Stimulated activated memory B cell treated with anti-CD40 and anti-IgM and Interleukin-4, amounts not matched to agents 10 μg/mL and 1 μg/mL and 100 μg/mL, for 72 hours (primary cell): ENCODE measurements around the gene SETD7.
"Not testable (repeated sequence)": the region's sequence is repeated elsewhere in the genome, so short reads cannot be mapped to it uniquely, and the experiment has no call there.

Experiments used
- ATAC-seq: fragments of 150-1000 bp; cut with Tn5 transposase; 2 replicates; pipeline ENCODE4 v1.10.0; 2021
- H3K27ac Mint-ChIP-seq: one replicate; pipeline ENCODE4 v1.8.0; 2022; ENCODE audit warnings: mild to moderate bottlenecking, mixed read lengths
- H3K27me3 Mint-ChIP-seq: one replicate; pipeline ENCODE4 v1.8.0; 2022; ENCODE audit warnings: mixed read lengths
- H3K36me3 Mint-ChIP-seq: one replicate; pipeline ENCODE4 v1.8.0; 2022; ENCODE audit warnings: mixed read lengths
- H3K4me1 Mint-ChIP-seq: one replicate; pipeline ENCODE4 v1.8.0; 2022; ENCODE audit warnings: mixed read lengths
- H3K4me3 Mint-ChIP-seq: one replicate; pipeline ENCODE4 v1.8.0; 2022; ENCODE audit warnings: mild to moderate bottlenecking, moderate library complexity, mixed read lengths
- H3K9me3 Mint-ChIP-seq: one replicate; pipeline ENCODE4 v1.8.0; 2022; ENCODE audit warnings: mixed read lengths

The SETD7 gene

DNA sequence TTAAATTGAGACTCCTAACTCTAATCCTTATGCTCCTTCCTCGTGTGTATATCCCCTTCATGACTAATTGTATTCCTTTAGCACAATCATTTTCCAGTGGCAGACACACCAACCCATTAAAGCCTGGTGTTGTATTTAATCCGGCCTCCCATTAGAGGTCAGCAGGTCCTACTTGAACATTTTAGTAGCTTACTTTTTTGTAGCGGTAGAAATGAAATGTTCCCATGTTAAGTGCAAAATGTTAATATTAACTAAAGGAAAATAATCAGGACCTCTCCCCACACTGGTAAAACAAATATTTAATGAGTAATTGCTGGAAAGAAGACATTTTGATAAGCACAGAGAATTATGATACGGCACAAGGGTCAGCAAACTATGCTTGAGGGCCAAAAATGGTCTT, 98.7 kb downstream of the SETD7 start:
- no peaks in the 10 kb centered on the region for H3K27me3 Mint-ChIP-seq
- no peak overlapping the region for H3K4me3 Mint-ChIP-seq
- H3K27ac Mint-ChIP-seq: no peak overlapping the region
- no peak for ATAC-seq
- H3K9me3 Mint-ChIP-seq: no peaks in the 10 kb centered on the region
- H3K36me3 Mint-ChIP-seq: peaks cover 25% of the 10 kb centered on the region
- peaks cover 75% of the 10 kb centered on the region for H3K4me1 Mint-ChIP-seq

DNA sequence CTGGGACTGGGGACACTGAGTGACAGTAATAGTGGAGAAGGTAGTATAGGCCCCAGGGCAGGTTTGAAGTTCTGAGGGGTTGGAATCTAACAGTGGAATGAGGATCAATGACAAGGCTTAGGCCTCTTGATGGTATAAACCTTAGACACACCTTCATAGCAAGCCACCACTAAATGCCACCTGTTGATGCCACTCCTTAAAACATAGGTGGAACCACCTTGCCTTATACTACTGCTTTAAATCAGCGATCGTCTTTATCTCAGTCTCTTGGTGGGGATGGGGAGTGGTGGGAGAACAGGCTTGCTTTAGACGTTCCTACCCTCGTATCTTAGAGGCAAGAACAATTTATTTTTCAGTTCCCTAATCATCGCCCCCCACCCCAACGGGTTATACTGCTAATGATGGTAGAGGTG, 100.9 kb downstream of the SETD7 start:
- ATAC-seq: no peak
- no peaks in the 10 kb centered on the region for H3K27me3 Mint-ChIP-seq
- H3K36me3 Mint-ChIP-seq: peaks cover 13% of the 10 kb centered on the region
- H3K9me3 Mint-ChIP-seq: no peaks in the 10 kb centered on the region
- peak overlapping the region; percentile 97 for H3K27ac Mint-ChIP-seq
- peaks cover 65% of the 10 kb centered on the region for H3K4me1 Mint-ChIP-seq
- peak overlapping the region; percentile 97 for H3K4me3 Mint-ChIP-seq

DNA sequence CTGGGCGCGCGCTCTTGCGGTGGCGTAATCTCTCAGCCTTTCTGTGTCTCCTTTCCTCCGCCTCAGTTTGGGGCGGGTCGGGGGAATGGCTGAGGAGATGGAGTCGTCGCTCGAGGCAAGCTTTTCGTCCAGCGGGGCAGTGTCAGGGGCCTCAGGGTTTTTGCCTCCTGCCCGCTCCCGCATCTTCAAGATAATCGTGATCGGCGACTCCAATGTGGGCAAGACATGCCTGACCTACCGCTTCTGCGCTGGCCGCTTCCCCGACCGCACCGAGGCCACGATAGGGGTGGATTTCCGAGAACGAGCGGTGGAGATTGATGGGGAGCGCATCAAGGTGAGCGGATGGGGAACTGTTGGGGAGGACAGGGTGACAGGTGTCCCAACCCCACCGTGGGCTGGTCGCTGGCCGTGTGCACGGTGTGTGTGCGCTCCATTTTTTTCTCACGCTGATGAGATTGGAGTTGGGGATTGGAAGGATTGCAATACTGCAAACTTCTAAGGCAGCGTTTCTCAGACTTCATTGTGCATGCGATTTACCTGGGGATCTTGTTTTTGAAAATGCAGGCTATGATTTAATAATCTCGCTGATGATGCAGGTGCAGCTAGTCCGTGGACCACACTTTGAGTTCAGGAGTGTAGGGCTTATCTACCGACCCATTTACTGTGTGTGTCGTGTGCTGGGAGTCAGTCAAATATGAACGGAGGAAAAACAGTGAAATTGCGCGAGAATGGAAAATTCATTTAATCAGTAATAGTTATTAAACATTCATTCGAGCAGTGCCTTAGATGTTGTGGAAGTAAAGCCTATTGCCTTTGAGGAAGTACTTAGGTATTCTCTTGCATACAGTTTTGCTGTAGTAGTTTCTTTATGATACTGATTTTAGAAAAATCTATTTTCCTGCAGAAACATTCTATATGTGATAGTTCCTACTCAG, 101.6 kb downstream of the SETD7 start, which contains the start of gene RAB33B:
RAB33B (plus strand) TSS at position 11 of the 935 bp plus-strand sequence; CDS start at position 86, 75 bp downstream.
- no peaks in the 10 kb centered on the region for H3K27me3 Mint-ChIP-seq
- ATAC-seq: peak; percentile 17
- peak within 1 kb of the TSS; percentile 97 for H3K4me3 Mint-ChIP-seq
- peak within 1 kb of the TSS; percentile 97 for H3K27ac Mint-ChIP-seq
- no peaks in the 10 kb centered on the region for H3K9me3 Mint-ChIP-seq
- peaks cover 59% of the 10 kb centered on the region for H3K4me1 Mint-ChIP-seq
- H3K36me3 Mint-ChIP-seq: peaks cover 7% of the 10 kb centered on the region

DNA sequence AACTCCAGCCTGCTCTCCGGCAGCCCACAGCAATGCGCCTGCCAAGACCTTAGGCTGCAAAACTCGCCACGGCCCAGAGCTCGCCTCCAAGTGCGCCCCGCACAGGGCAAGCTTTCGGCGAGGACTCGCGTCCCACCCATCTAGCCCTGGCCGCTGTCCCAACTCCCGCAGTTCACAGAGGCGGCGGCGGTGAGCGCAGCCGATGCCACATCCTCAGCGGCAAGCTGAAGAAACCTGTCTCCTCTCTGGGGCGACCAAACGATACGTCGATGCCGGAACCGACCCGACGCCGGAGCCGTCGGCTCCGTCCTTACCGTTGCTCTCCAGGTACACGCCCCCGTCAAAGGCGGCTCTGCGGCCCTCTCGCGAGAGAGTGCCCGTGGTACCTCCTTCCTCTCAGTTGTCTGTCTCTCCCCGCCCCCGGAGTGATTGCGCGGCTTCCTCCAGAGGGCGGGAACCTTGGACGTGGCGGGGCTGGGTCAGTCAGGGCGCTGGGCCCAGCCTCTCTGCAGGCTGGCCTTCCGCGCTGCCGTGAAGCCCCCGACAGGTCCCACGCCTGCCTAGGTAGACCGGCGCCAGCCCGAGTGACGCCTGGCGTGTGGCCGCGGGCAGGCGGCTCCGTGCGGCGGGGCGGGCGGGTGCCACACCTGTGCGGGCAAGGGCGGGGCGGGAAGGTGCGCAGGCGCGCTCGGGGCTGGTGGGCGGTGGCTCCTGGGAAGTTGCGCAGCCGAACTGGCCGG, 102.5 kb downstream of the SETD7 start:
- Mint-ChIP-seq H3K4me1 (peaks cover 55% of the 10 kb centered on the region), H3K9me3 (no peaks in the 10 kb centered on the region), H3K27ac (peak overlapping the region; percentile 97), H3K36me3 (peaks cover 12% of the 10 kb centered on the region), H3K27me3 (no peaks in the 10 kb centered on the region), H3K4me3 (peak overlapping the region; percentile 97)
- peak; percentile 96 for ATAC-seq

DNA sequence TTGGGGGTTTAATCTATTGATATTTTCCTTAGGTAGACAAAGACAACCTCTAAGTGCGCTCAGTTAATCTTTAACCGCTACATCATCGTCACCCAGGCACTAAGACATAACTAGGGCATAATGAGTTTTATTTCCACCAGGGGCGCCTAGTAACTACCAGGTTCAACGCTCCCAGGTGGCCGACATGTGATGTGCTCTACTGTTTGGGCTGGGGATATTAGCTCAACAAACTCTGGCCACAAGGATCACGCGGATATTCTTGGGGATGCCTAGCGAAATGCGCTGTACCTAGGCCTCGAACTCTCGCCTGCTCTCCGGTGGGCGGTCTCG, 103.0 kb downstream of the SETD7 start:
- Mint-ChIP-seq H3K4me1 (peaks cover 52% of the 10 kb centered on the region), H3K36me3 (peaks cover 13% of the 10 kb centered on the region), H3K9me3 (no peaks in the 10 kb centered on the region), H3K4me3 (peak overlapping the region; percentile 97), H3K27me3 (no peaks in the 10 kb centered on the region), H3K27ac (peak overlapping the region; percentile 97)
- ATAC-seq: peak; percentile 73

DNA sequence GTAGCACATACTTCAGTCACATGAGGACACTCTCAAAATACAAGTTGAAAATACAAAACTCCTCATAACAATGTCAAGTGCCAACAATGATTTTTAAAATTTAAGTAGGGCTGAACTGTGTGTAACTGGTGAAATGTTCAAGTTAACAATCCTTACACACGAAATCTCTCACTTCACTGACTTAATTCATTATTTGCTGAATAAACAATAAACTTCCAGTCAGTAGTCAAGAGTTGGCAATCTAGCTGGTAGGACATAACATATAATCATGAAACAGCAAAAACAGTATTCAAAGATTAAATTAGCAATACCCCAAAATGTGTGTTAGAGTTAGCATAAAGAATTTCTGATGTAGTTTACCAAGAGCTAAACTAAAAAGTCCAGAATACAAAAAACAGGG, 104.0 kb downstream of the SETD7 start:
- Mint-ChIP-seq H3K27ac (no peak overlapping the region), H3K36me3 (peaks cover 13% of the 10 kb centered on the region), H3K9me3 (no peaks in the 10 kb centered on the region), H3K4me3 (no peak overlapping the region), H3K4me1 (peaks cover 42% of the 10 kb centered on the region), H3K27me3 (no peaks in the 10 kb centered on the region)
- ATAC-seq: no peak

DNA sequence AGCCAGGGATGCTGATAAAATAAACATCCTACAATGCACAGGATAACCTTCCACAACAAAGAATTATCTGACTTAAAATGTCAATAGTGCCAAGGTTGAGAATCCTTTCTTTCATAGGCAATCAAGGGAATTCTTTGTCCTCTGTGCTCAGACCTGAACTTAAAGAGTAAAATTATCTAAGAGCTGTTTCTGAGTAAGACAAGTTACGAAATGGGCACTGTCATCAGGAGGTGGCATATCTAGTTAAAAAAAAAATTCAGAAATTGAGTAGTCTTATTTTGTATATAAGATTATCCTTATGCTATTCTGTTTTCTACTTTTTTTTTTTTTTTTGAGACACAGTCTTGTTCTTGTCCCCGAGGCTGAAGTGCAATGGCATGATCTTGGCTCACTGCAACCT, 105.4 kb downstream of the SETD7 start:
- no peaks in the 10 kb centered on the region for H3K9me3 Mint-ChIP-seq
- H3K36me3 Mint-ChIP-seq: peaks cover 13% of the 10 kb centered on the region
- H3K27me3 Mint-ChIP-seq: no peaks in the 10 kb centered on the region
- no peak overlapping the region for H3K27ac Mint-ChIP-seq
- no peak overlapping the region for H3K4me3 Mint-ChIP-seq
- peaks cover 29% of the 10 kb centered on the region for H3K4me1 Mint-ChIP-seq
- no peak for ATAC-seq

DNA sequence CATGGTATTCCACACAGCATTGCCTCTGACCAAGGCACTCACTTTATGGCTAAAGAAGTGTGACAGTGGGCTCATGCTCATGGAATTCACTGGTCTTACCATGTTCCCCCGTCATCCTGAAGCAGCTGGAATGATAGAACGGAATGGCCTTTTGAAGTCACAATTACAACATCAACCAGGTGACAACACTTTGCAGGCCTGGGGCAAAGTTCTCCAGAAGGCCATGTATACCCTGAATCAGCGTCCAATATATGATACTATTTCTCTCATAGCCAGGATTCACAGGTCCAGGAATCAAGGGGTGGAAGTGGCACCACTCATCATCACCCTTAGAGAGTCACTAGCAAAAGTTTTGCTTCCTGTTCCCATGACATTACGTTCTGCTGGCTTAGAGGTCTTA, 108.9 kb downstream of the SETD7 start:
- not testable (repeated sequence) for H3K4me3 Mint-ChIP-seq, H3K9me3 Mint-ChIP-seq, H3K27me3 Mint-ChIP-seq, H3K4me1 Mint-ChIP-seq, ATAC-seq, H3K27ac Mint-ChIP-seq
- H3K36me3 Mint-ChIP-seq: peaks cover 19% of the 10 kb centered on the region
